GM12873 (cell line): ENCODE measurements around the gene HIP1R.

Source experiments
- TF ChIP-seq, protein P1 (sequence below): IDR thresholded peaks from 2 replicates; pipeline ENCODE4 v1.5.1; 2012; ENCODE audit warnings: low read depth, mild to moderate bottlenecking, moderate library complexity, low read length, control low read depth; ENCODE audit not compliant: insufficient read depth; ENCODE audit errors: missing control alignments

HIP1R gene

DNA sequence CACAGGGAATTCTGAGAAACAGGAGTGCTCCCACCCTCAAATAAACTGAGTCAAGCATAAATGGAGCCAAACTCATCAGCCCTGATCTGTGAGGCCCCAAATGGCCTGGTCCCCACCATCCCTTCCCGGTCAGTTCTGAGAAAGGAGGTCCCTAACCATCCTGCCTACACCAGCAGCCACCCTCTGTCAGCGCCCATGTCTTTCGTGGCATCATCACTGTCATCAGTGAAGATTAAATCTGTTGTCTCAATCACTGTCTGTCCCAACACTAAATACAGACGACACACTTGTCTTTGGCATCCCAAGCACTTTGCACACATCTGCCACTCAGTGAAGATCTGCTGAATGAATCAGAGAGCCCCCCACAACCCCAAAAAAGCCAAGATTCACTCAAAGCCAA, 38.3 kb downstream of the HIP1R start:
- TF ChIP-seq, protein P1, sequence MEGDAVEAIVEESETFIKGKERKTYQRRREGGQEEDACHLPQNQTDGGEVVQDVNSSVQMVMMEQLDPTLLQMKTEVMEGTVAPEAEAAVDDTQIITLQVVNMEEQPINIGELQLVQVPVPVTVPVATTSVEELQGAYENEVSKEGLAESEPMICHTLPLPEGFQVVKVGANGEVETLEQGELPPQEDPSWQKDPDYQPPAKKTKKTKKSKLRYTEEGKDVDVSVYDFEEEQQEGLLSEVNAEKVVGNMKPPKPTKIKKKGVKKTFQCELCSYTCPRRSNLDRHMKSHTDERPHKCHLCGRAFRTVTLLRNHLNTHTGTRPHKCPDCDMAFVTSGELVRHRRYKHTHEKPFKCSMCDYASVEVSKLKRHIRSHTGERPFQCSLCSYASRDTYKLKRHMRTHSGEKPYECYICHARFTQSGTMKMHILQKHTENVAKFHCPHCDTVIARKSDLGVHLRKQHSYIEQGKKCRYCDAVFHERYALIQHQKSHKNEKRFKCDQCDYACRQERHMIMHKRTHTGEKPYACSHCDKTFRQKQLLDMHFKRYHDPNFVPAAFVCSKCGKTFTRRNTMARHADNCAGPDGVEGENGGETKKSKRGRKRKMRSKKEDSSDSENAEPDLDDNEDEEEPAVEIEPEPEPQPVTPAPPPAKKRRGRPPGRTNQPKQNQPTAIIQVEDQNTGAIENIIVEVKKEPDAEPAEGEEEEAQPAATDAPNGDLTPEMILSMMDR: no peak

DNA sequence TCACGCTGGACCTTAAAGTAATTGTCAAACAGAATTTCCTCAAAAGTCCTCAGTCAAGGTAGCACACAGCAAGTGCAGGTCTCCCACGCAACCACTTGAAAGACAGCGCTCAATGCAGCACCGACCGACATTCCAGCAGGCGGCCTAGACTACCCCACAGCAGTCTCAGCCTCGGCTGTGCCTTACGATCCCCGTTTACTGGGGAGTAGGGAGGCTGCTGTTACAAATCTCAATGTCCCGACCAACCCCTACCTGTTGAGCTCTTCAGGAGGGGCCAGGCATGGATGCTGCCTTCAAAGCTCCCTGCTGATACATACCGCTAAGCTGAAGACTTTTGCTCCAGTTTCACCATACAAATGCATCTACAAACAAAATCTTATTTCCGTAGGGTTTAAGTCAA, 38.8 kb downstream of the HIP1R start:
- TF ChIP-seq, protein P1: no peak

DNA sequence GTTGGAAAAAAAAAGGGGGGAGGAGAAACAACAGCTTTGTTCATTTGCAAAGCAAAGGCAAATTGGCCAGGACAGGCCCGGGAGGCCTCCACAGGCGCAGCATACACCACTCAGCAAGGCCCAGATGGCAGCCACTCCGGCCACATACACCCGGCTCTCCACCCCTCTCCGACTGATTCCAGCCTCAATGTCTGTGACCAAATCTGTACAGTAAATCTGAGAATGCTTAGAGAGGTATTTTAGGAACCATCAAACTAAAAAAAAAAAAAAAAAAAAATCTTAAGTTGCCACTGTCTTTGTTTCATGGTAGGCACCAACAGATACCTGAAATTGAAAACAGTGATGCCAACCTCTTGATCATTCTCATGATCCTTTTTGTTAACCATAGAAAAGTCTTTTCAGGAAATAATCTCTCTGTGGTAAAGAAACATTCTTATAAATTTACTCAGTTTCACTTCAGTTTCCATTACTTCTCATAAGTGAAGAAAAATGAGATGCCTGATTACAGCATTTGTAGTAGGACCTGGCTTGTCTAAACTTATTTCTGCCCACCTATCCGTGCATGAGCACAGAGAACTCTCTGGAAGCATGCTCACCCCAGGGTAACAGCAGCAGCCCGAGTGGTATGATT, 40.4 kb downstream of the HIP1R start:
- TF ChIP-seq, protein P1: no peak

DNA sequence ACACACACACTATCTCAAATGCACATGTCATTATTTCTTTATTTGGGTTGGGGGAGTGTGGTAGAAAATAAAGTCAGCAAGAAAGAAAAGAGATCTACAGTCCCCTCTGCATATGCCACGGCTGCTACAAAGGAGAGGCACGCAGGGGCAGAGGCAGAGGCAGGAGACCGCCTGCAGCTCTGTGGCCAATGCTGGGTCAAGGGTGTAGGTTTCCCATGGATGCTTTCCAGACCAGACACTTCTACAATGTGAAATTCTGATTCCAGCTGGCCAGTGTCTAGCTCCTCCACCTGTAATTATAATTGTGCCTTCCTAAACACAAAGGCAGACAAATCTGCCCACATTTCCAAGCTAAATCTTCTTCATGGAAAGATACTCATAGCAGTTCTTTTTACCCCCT, 41.5 kb downstream of the HIP1R start:
- TF ChIP-seq, protein P1: no peak

DNA sequence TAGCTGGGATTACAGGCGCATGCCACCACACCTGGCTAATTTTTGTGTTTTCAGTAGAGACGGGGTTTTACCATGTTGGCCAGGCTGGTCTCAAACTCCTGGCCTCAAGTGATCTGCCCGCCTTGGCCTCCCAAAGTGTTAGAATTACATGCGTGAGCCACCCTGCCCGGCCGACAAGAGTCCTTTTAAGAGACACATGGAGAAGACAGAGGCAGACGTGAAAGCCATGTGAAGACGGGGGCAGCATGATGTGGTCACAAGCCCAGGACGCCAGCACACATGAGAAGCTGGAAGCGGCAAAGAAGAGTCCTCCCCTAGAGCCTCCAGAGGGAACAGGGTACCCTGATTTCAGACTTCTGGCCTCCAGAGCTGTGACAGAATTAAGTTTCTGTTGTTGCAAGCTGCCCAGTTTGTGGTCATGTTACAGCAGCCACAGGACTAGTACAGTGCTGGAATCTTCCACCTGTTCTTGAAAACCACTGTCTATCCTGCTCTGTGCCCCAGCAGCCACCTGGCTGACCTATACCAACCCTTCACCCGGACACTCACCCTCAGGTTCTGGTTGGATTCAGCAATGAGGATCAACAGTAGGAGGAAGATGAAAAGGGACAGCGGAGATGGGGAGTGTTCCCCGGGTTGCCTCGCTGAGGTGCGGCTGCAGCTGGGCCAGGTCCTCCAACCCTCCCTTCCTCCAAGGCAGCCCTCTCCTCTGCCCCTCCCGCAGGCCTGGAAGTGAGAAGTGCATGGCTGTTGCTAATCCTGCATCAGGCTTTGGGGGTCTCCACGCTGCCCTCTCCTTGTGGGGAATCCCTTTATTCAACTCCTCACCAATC, 43.7 kb downstream of the HIP1R start:
- TF ChIP-seq, protein P1: no peak

DNA sequence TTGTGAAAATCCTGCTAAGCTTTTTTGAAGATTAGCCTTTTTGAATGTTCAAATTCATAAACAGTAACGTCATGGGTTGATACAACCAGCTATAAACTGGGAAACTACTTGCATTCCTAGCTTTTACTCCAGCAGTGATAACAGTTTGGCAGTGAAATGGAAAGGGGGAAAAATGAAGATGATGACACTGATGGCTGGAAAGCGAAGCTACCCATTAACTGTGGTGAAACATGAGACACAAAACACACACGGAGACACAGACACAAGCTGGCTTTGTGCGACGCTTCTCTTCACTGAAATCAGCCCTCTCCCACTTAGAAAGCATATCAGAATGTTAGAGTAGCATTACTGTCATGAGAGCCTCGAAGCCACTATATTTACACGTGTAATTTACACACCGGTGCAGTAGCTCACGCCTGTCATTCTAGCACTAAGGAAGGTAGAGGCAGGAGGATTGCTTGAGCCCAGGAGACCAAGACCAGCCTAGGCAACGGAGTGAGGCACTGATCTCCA, 45.0 kb downstream of the HIP1R start:
- TF ChIP-seq, protein P1: no peak

DNA sequence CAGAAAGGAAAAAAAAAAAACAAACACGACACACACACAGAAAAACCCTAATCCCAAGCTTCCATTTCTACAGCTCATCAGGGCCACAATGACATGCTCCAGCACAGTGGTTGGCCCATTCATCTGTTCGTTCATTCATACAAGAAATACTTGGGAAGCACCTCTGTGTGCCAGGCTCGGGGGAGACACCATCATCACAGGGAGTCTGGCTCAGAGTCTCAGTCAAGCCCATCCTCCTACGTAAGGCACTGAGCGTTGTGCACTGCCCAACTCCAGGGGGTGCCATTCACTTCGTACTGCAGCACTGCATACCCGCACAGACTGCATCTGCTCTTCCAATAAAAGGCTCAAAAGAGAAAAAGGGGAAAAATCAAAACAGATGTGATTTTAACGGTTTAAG, 45.4 kb downstream of the HIP1R start:
- TF ChIP-seq, protein P1: peak; percentile 59
